MCF 10A (cell line): ENCODE data around the gene RCOR1. TPM values are rescaled to one million over a fixed set of nuclear protein-coding genes. Genes with fewer than 3 reads are reported as not detected.
A peak's percentile ranks its signal among the peaks of the same experiment; 100 is the strongest.

ENCODE experiments used
- BruUV-seq: library from RNA; stranded (reverse); fragments of 400-500 nt; replicated peaks from 2 replicates; lab custom pipeline; 2021; lab: Mats Ljungman, UMichigan
- CTCF ChIA-PET: fragments of 300-600 bp; sonication (Branson Sonifier 250); formaldehyde crosslinking; extraction: SDS; loops from one replicate; lab custom pipeline; 2021; ENCODE audit warnings: antibody characterized with exemption, inconsistent platforms; lab: Yijun Ruan, JAX
- POLR2A ChIA-PET: fragments of 300-600, 350-650 bp; sonication (Branson Sonifier 250); formaldehyde crosslinking; extraction: SDS; loops from one replicate; lab custom pipeline; 2020; ENCODE audit warnings: antibody characterized with exemption, inconsistent platforms; lab: Yijun Ruan, JAX
- DNase-seq: peaks from one replicate; pipeline ENCODE4 v3.0.0-alpha.2; 2018; ENCODE audit not compliant: unreplicated experiment
- H3K27ac Mint-ChIP-seq: one replicate; pipeline ENCODE4 v1.8.0; 2022; ENCODE audit warnings: mild to moderate bottlenecking, low read depth, mixed read lengths; ENCODE audit not compliant: unreplicated experiment
- H3K27me3 Mint-ChIP-seq: one replicate; pipeline ENCODE4 v1.8.0; 2022; ENCODE audit warnings: mixed read lengths; ENCODE audit not compliant: insufficient read depth, unreplicated experiment
- H3K36me3 Mint-ChIP-seq: one replicate; pipeline ENCODE4 v1.8.0; 2022; ENCODE audit warnings: mild to moderate bottlenecking, moderate library complexity, mixed read lengths; ENCODE audit not compliant: insufficient read depth, unreplicated experiment
- H3K4me1 Mint-ChIP-seq: one replicate; pipeline ENCODE4 v1.8.0; 2022; ENCODE audit warnings: mixed read lengths; ENCODE audit not compliant: insufficient read depth, unreplicated experiment
- H3K4me3 Mint-ChIP-seq: one replicate; pipeline ENCODE4 v1.8.0; 2022; ENCODE audit warnings: mild to moderate bottlenecking, moderate library complexity, mixed read lengths; ENCODE audit not compliant: unreplicated experiment
- H3K9me3 Mint-ChIP-seq: one replicate; pipeline ENCODE4 v1.8.0; 2022; ENCODE audit warnings: mixed read lengths; ENCODE audit not compliant: unreplicated experiment
- intact Hi-C: fragments of 100-400 bp; cut with micrococcal nuclease; formaldehyde crosslinking; loops from 2 replicates; pipeline ENCODE4 v1.14.1; 2022
- total RNA-seq: library from RNA; stranded (reverse); gene quantifications from 2 replicates; pipeline ENCODE4 v1.2.3, GENCODE V29; 2022
- TF ChIP-seq, protein P1 (sequence below): fragments of 200-600 bp; IDR thresholded peaks from one replicate; pipeline ENCODE4 v1.8.0; 2022; ENCODE audit warnings: antibody characterized with exemption, mild to moderate bottlenecking; ENCODE audit not compliant: unreplicated experiment

Gene RCOR1
- total RNA-seq, 1 experiment from 2014 or later = 45.6 TPM

DNA sequence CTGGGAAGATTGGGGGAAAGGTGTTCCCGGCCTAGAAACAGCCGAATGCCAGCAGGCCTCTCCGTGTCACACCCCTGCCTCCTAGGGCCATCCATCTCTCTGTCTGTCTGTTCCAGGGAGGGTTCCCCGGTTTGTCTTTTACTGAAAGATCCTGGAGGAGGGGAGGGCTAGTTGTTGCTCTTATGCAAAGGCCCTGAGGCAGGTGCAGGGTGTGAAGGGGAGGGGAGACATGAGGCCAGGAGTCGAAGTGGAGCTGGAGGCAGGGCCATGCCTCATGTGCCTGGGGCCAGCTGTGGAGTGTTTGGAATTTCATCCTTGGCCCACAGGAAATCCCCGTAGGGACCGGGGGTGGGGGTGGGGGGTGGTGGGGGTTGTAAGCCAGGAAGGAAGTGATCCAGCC is 8.7 kb upstream of the RCOR1 start:
- peaks cover 25% of the 10 kb centered on the region for H3K4me1 Mint-ChIP-seq
- no peaks in the 10 kb centered on the region for H3K9me3 Mint-ChIP-seq
- no peaks in the 10 kb centered on the region for H3K36me3 Mint-ChIP-seq
- intact Hi-C loops = no loop called here
- no TSS peak for BruUV-seq
- H3K4me3 Mint-ChIP-seq = no peak overlapping the region
- ChIA-PET CTCF (interaction anchor here (0.6 kb wide), 1 partner anchor 10 kb away, joined by 3 read pairs; no protein-coding TSS in a partner anchor), POLR2A (interaction anchor here (0.8 kb wide), 1 partner anchor 11 kb away, joined by 5 read pairs; no protein-coding TSS in a partner anchor)
- no peaks in the 10 kb centered on the region for H3K27me3 Mint-ChIP-seq
- no peak for DNase-seq
- peak overlapping the region; percentile 36 for H3K27ac Mint-ChIP-seq
- TF ChIP-seq, protein P1, sequence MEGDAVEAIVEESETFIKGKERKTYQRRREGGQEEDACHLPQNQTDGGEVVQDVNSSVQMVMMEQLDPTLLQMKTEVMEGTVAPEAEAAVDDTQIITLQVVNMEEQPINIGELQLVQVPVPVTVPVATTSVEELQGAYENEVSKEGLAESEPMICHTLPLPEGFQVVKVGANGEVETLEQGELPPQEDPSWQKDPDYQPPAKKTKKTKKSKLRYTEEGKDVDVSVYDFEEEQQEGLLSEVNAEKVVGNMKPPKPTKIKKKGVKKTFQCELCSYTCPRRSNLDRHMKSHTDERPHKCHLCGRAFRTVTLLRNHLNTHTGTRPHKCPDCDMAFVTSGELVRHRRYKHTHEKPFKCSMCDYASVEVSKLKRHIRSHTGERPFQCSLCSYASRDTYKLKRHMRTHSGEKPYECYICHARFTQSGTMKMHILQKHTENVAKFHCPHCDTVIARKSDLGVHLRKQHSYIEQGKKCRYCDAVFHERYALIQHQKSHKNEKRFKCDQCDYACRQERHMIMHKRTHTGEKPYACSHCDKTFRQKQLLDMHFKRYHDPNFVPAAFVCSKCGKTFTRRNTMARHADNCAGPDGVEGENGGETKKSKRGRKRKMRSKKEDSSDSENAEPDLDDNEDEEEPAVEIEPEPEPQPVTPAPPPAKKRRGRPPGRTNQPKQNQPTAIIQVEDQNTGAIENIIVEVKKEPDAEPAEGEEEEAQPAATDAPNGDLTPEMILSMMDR = no peak

DNA sequence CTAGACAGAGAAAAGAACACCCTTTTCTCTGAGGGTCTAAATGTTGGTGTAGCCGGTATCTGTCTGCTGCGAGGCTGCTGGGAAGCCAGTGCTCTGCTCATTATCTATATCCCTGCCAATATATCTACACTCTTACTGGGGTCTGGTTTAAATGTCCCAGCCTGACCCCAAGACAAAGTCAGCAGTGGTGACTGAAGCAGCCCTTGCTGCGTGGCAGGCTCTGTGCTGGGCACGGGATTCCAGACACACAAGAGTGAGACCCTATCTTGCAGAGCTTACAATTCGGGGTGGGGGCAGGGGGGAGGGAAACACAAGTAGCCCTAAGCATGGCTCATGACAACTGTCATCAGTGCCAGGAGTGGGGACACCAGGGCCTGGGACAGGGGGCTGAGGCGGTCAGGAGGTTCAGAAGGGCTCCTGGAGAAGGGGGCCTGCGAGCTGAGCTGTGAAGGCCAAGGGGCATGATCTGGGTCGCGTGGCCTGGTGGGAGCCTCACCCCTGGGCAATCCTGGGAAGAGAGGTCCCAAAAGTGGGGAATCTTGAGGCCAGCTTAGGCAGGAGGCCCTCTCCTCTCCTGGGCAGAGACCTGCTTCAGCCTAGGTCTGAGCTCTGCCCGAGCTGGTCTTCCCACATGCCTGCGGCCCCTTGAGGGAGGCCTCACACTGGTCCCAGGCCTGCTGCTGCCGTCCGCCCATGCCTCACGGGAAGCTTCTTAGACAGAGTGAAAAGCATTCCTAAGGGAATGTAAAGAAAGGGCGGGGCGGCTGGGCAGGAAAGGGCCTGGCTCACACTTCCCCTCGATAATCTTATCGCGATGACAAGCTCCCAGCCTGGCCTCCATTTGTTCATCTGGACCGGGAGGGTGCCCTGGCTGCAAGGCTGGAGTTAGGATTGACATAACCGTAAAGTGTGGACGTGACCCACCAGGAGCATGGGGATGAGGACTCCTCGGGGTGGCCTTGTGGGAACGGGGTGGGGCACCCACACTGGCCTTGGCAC is 7.3 kb upstream of the RCOR1 start:
- Mint-ChIP-seq H3K9me3 (no peaks in the 10 kb centered on the region), H3K27me3 (no peaks in the 10 kb centered on the region), H3K4me3 (no peak overlapping the region), H3K4me1 (peaks cover 31% of the 10 kb centered on the region), H3K36me3 (peaks cover 4% of the 10 kb centered on the region), H3K27ac (peak overlapping the region; percentile 19)
- DNase-seq = peak; percentile 42
- intact Hi-C loops = no loop called here
- ChIA-PET POLR2A (interaction anchor here (0.6 to 1.4 kb wide), 3 partner anchors 12 to 60 kb away, joined by 3 to 4 read pairs (median 3); no protein-coding TSS in a partner anchor), CTCF (interaction anchor here (1.2 to 1.6 kb wide), 3 partner anchors 9 to 147 kb away, joined by 3 to 4 read pairs (median 3); no protein-coding TSS in a partner anchor)
- TF ChIP-seq, protein P1 = no peak
- no TSS peak for BruUV-seq

DNA sequence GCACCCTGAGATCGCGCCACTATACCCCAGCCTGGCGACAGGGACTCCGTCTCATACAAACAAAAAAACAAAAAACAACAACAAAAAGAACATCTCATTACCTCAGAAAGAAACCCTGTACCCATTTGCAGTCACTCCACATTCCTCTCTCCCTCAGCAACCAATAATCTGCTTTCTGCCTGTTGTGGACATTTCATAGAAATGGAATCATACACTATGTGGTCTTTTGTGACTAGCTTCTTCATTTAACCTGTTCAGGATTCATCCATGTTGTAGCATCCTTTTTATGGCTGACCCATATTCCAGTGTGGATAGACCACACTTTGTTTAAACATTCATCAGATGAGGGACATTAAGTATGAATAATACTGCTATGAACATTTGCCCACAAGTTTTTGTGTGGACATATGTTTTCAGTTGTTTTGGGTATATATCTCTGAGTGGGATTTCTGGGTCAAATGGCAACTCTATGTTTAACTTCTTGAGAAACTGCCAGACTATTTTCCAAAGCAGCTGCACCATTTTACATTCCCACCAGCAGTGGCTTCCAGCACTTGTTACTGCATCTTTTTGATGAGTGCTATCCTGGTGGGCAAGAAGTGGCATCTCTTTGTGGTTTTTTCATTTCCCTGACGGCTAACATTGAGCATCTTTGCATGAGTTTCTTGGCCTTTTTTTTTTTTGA is 5.9 kb upstream of the RCOR1 start:
- intact Hi-C loops = no loop called here
- POLR2A ChIA-PET = interaction anchor here (0.6 kb wide), 1 partner anchor 12 kb away, joined by 3 read pairs; no protein-coding TSS in a partner anchor
- Mint-ChIP-seq H3K27ac (no peak overlapping the region), H3K4me3 (no peak overlapping the region), H3K9me3 (no peaks in the 10 kb centered on the region), H3K27me3 (no peaks in the 10 kb centered on the region), H3K36me3 (peaks cover 7% of the 10 kb centered on the region), H3K4me1 (peaks cover 33% of the 10 kb centered on the region)
- no peak for DNase-seq
- TF ChIP-seq, protein P1 = no peak
- CTCF ChIA-PET = no interaction called here
- no TSS peak for BruUV-seq
